HL-60 (cell line): ENCODE results near the gene TLR5.

Experiments used
- DNase-seq, 2 experiments: peaks; one replicate each; pipeline ENCODE4 v3.0.0-alpha.2; 2010 to 2020; ENCODE audit warnings: low read depth in 1 of 2, low spot score in 1 of 2
- H3K27ac ChIP-seq: fragments of 250-450 bp; sonication (Bioruptor Pico); replicated peaks from 2 replicates; pipeline ENCODE4 v1.5.1; 2020; ENCODE audit warnings: mild to moderate bottlenecking, moderate library complexity
- H3K27me3 ChIP-seq: fragments of 250-450 bp; sonication (Bioruptor Pico); 2 replicates; pipeline ENCODE4 v1.5.1; 2021; ENCODE audit warnings: mild to moderate bottlenecking, moderate library complexity; ENCODE audit not compliant: insufficient read depth, poor library complexity, severe bottlenecking
- H3K4me3 ChIP-seq: replicated peaks from 2 replicates; pipeline ENCODE4 v1.5.1; 2011; ENCODE audit warnings: mild to moderate bottlenecking, control low read depth, low read length; ENCODE audit not compliant: insufficient read depth
- CTCF ChIP-seq: IDR thresholded peaks from one replicate; pipeline ENCODE4 v1.5.1; 2011; ENCODE audit warnings: low read length, control low read depth, inconsistent platforms; ENCODE audit not compliant: insufficient read depth
- GABPA ChIP-seq: IDR thresholded peaks from 2 replicates; pipeline ENCODE4 v1.6.1; 2012; ENCODE audit warnings: low read depth
- POLR2AphosphoS5 ChIP-seq: IDR thresholded peaks from 2 replicates; pipeline ENCODE4 v1.6.1; 2012; ENCODE audit warnings: low read depth
- REST ChIP-seq: IDR thresholded peaks from 2 replicates; pipeline ENCODE4 v1.6.1; 2012; ENCODE audit warnings: low read depth; ENCODE audit not compliant: insufficient replicate concordance
- SPI1 ChIP-seq: IDR thresholded peaks from 2 replicates; pipeline ENCODE4 v1.6.1; 2012; ENCODE audit warnings: low read depth, mild to moderate bottlenecking, borderline replicate concordance

TLR5 gene

GRCh38 chr1:223140611-223141405 lies 2.2 kb downstream of the TLR5 start:
- no peak for DNase-seq
- Histone ChIP-seq H3K27me3 (no peaks in the 10 kb centered on the region), H3K27ac (no peak overlapping the region), H3K4me3 (no peak overlapping the region)
- no peak for TF ChIP-seq POLR2AphosphoS5

DNA sequence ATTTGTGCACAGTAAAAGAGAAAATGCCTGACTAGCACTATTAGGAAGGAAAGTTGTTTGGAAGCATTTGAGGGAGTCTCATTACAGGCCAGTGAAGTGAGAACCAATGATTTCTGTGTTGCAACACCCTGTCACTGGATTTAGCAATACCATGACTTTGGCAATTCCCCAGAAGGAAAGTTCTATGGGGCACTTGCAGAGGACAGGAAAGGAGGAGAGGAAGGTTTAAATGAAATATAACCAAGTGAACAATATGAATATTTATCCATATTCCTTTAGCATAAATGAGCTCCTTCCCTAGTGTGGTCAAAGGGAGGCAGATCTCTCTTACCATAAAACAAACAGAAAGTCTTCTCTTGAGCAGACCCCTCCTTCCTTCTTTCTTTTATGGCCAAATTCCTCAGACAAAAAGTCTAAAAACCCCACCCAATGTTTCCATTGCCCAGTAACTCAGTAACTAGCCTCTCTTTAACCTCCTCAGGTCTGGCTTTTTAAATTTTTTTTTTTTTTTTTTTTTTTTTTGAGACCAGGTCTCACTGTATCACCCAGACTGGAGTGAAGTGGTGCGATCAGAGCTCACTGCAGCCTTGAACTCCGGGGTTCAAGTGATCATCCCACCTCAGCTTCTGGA lies 5.5 kb downstream of the TLR5 start:
- H3K27ac ChIP-seq: no peak overlapping the region
- H3K27me3 ChIP-seq: peaks cover 2% of the 10 kb centered on the region
- H3K4me3 ChIP-seq: no peak overlapping the region
- TF ChIP-seq REST: no peak
- no peak for TF ChIP-seq POLR2AphosphoS5
- no peak for TF ChIP-seq SPI1
- TF ChIP-seq CTCF: no peak
- no peak for TF ChIP-seq GABPA
- DNase-seq: peak; percentile 37 to 65

DNA sequence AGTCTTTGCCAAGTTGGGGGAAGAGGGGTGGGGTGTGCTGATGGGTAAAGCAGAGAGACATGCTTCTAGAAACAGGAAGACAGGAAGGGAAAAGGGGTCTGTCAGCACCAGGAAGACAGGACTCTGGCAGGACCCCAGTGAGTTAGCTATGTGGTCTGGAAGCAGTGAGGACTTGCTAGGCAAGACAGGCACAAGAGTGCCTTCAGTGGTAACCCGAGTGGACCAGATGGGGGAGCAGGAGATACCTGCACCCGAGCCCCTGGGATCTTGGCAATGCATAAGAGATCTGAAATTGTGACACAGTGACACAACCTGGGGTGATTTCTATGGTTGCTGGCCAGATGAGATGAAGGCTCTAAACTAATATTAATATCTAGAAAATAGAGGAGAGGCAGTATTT lies 7.0 kb downstream of the TLR5 start:
- Histone ChIP-seq H3K27me3 (peaks cover 2% of the 10 kb centered on the region), H3K4me3 (no peak overlapping the region), H3K27ac (no peak overlapping the region)
- no peak for DNase-seq
- TF ChIP-seq SPI1: no peak
- no peak for TF ChIP-seq CTCF
- no peak for TF ChIP-seq GABPA

GRCh38 chr1:223135176-223135942 lies 7.7 kb downstream of the TLR5 start:
- TF ChIP-seq REST: no peak
- DNase-seq: no peak

More at GRCh38 chr1:223135176-223135942, 7.7 kb downstream of the TLR5 start:
- H3K27me3 ChIP-seq: peaks cover 4% of the 10 kb centered on the region
- no peak overlapping the region for H3K4me3 ChIP-seq
- H3K27ac ChIP-seq: no peak overlapping the region
